Spinal cord (tissue), 10 donors: Measurements from ENCODE around the gene PRR35. TPM values are rescaled to one million over a fixed set of nuclear protein-coding genes. Genes with fewer than 3 reads are reported as not detected.
"Not testable (repeated sequence)": the region's sequence is repeated elsewhere in the genome, so short reads cannot be mapped to it uniquely, and the experiment has no call there.

Experiments used
- DNase-seq, 6 donors: peaks; one replicate each; pipeline versions ENCODE4 v3.0.0 to v3.0.0-alpha.2; 2013 to 2015; ENCODE audit warnings: low spot score in 6 of 6, low read depth in 4 of 6
- H3K27ac ChIP-seq: one replicate; pipeline ENCODE4 v1.5.1; 2013; ENCODE audit warnings: low read depth, low read length, control low read depth
- H3K27me3 ChIP-seq: one replicate; pipeline ENCODE4 v1.6.1; 2013; ENCODE audit warnings: low read length; ENCODE audit not compliant: control insufficient read depth, insufficient read depth
- H3K36me3 ChIP-seq: one replicate; pipeline ENCODE4 v1.6.1; 2013; ENCODE audit warnings: low read length; ENCODE audit not compliant: control insufficient read depth, insufficient read depth
- H3K4me1 ChIP-seq: one replicate; pipeline ENCODE4 v1.6.1; 2013; ENCODE audit warnings: low read length; ENCODE audit not compliant: control insufficient read depth, insufficient read depth
- H3K4me3 ChIP-seq: one replicate; pipeline ENCODE4 v1.5.1; 2013; ENCODE audit warnings: low read depth, low read length, control low read depth
- H3K9me3 ChIP-seq: one replicate; pipeline ENCODE4 v1.6.1; 2013; ENCODE audit warnings: low read length; ENCODE audit not compliant: control insufficient read depth, insufficient read depth
- WGBS: methylation state at CpG from one replicate; pipeline ENCODE4 v1.1.5; 2013; ENCODE audit warnings: missing lambda C conversion rate; ENCODE audit not compliant: insufficient coverage; 5-methylcytosine and 5-hydroxymethylcytosine counted together
- polyA plus RNA-seq, 2 donors: library from polyadenylated mRNA; unstranded; fragments of 120-200 nt; gene quantifications; one replicate each; pipeline ENCODE4 v1.2.1, GENCODE V29; 2013; ENCODE audit not compliant: insufficient read length in 2 of 2
- total RNA-seq, 2 donors: library from RNA; depleted of rRNA in 1 of 2; stranded (reverse); fragments of 120-200 nt in 1 of 2; fragments of >200 nt in 1 of 2; gene quantifications; one replicate each; pipeline versions ENCODE4 v1.2.3 to v1.2.4, GENCODE V29; 2013 to 2014
- donor health status: healthy.

The PRR35 gene
- total and polyA plus RNA-seq, 4 donors: 0.06 to 0.14 TPM; not detected in 2

- Histone ChIP-seq H3K4me1 (peaks cover 40% of the 10 kb centered on the region), H3K27me3 (no peaks in the 10 kb centered on the region), H3K36me3 (peaks cover 64% of the 10 kb centered on the region), H3K27ac (no peak overlapping the region), H3K9me3 (no peaks in the 10 kb centered on the region), H3K4me3 (no peak overlapping the region)
- DNase-seq: no peak
- WGBS: 74% methylated on average over 7 of the region's 18 CpGs
These were observed 34.9 kb downstream of the PRR35 start for GRCh38 chr16:595094-595528.

- Histone ChIP-seq H3K4me3 (no peak overlapping the region), H3K36me3 (peaks cover 72% of the 10 kb centered on the region), H3K4me1 (peaks cover 32% of the 10 kb centered on the region), H3K27me3 (no peaks in the 10 kb centered on the region), H3K9me3 (no peaks in the 10 kb centered on the region), H3K27ac (no peak overlapping the region)
- DNase-seq: no peak
- WGBS: 95% methylated on average over 34 of the region's 34 CpGs
These were observed 35.9 kb downstream of the PRR35 start for GRCh38 chr16:595942-596735.

GRCh38 chr16:596736-597060 lies 36.5 kb downstream of the PRR35 start:
- H3K27me3 ChIP-seq: no peaks in the 10 kb centered on the region
- H3K4me3 ChIP-seq: no peak overlapping the region
- no peak for DNase-seq
- WGBS: 96% methylated on average over 11 of the region's 12 CpGs
- peaks cover 27% of the 10 kb centered on the region for H3K4me1 ChIP-seq
- no peak overlapping the region for H3K27ac ChIP-seq
- H3K36me3 ChIP-seq: peaks cover 77% of the 10 kb centered on the region
- H3K9me3 ChIP-seq: no peaks in the 10 kb centered on the region

DNA sequence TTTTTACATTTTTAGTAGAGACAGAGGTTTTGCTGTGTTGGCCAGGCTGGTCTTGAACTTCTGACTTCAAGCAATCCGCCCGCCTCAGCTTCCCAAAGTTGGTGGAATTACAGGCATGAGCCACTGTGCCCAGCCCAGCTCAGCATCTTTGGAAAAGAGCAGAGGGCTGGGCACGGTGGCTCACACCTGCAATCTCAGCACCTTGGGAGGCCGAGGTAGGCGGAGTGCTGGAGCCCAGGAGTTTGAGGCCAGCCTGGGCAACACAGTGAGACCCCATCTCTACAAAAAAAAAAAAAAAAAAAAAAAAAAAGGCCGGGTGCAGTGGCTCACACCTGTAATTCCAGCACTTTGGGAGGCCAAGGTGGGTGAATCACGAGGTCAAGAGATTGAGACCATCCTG lies 37.5 kb downstream of the PRR35 start:
- peaks cover 69% of the 10 kb centered on the region for H3K36me3 ChIP-seq
- 97% methylated on average over 3 of the region's 7 CpGs for WGBS
- not testable (repeated sequence) for H3K27ac ChIP-seq, DNase-seq, H3K9me3 ChIP-seq, H3K4me3 ChIP-seq, H3K27me3 ChIP-seq
- peaks cover 18% of the 10 kb centered on the region for H3K4me1 ChIP-seq

DNA sequence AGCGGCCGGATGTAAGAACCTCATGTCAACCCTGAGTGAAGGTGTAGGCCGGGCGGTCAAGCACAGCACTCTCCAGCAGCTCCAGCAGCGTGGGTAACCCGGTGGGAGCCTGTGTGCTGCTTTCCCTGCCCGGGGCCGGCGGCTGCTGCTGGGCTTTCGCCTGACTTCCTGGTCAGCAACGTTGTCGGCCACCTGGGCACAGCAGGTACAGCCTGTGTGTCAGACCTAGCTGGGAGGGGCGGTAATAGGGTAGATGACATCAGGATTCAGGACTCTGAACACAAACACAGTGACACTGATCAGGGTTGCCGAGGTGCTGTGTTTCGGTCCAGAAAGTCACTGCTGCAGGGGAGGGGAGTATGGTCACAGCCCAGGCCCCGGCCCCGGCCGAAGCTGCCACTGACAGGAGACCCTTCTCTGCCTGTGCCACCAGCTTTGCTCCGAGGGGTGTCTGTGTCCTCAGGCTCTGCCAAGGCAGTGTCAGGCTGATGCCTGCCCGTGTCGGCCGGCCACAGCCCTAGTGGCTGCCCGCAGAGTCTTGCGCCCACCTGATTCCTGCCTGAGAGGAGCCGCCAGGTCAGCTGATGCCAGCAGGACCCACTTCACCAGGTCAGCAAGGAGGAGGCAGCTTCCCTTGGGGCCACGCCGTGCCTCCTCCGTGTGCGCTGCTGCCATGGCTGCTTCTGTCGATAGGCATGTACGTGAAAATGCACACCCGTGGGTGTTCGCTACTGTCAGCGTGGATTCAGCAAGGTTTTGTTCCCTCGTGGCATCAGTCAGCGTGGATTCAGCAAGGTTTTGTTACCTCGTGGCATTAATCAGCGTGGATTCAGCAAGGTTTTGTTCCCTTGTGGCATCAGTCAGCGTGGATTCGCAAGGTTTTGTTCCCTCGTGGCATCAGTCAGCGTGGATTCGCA lies 38.9 kb downstream of the PRR35 start:
- Histone ChIP-seq H3K9me3 (no peaks in the 10 kb centered on the region), H3K36me3 (peaks cover 57% of the 10 kb centered on the region), H3K27ac (no peak overlapping the region), H3K27me3 (no peaks in the 10 kb centered on the region), H3K4me1 (peaks cover 3% of the 10 kb centered on the region), H3K4me3 (no peak overlapping the region)
- DNase-seq: no peak
- WGBS: 96% methylated on average over 35 of the region's 43 CpGs

GRCh38 chr16:600781-601180 lies 40.6 kb downstream of the PRR35 start:
- Histone ChIP-seq H3K27me3 (no peaks in the 10 kb centered on the region), H3K27ac (no peak overlapping the region), H3K4me1 (no peaks in the 10 kb centered on the region), H3K9me3 (peaks cover 3% of the 10 kb centered on the region), H3K4me3 (no peak overlapping the region), H3K36me3 (peaks cover 55% of the 10 kb centered on the region)
- WGBS: 74% methylated on average over 3 of the region's 7 CpGs
- no peak for DNase-seq

DNA sequence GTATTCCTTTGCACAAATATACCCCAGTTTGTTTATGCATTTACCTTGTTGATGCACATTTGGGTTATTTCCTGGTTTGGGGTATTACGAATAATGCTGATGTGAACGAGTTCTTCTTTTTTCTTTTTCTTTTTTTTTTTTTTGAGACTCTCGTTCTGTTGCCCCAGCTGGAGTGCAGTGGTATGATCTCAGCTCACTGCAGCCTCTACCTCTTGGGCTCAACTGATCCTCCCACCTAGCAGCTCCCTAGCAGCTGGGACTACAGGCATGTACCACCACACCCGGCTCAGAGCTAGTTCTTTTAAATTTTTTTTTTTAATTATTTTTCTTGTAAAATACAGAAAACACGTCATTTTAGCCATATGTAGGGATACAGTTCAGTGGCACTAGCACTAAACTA lies 43.7 kb downstream of the PRR35 start:
- Histone ChIP-seq H3K4me1 (no peaks in the 10 kb centered on the region), H3K36me3 (peaks cover 44% of the 10 kb centered on the region), H3K4me3 (no peak overlapping the region), H3K27me3 (no peaks in the 10 kb centered on the region), H3K27ac (no peak overlapping the region), H3K9me3 (peaks cover 3% of the 10 kb centered on the region)
- no peak for DNase-seq
- WGBS: 100% methylated on average over 1 of the region's 5 CpGs

- WGBS: 97% methylated on average over 19 of the region's 22 CpGs
- peaks cover 21% of the 10 kb centered on the region for H3K4me1 ChIP-seq
These were observed 46.6 kb downstream of the PRR35 start for GRCh38 chr16:606656-607307.

DNA sequence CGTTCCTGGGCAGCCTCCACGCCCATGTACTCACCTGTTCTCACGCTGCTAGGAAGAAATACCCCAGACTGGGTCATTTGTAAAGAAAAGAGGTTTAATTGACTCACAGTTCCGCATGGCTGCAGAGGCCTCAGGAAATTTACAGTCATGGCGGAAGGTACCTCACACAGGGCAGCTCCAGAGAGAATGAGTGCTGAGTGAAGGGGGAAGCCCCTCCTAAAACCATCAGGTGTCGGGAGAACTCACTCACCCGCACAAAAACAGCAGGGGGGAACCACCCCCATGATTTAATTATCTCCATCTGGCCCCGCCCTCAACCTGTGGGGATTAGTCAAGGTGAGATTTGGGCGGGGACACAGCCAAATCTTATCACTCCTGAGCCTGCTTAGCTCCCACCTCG lies 47.8 kb downstream of the PRR35 start:
- Histone ChIP-seq H3K4me1 (peaks cover 21% of the 10 kb centered on the region), H3K36me3 (peaks cover 36% of the 10 kb centered on the region), H3K9me3 (peaks cover 3% of the 10 kb centered on the region), H3K27me3 (no peaks in the 10 kb centered on the region), H3K27ac (no peak overlapping the region), H3K4me3 (no peak overlapping the region)
- WGBS: 76% methylated on average over 5 of the region's 10 CpGs
- no peak for DNase-seq

More at GRCh38 chr16:606656-607307, 46.6 kb downstream of the PRR35 start:
- Histone ChIP-seq H3K27me3 (no peaks in the 10 kb centered on the region), H3K9me3 (peaks cover 3% of the 10 kb centered on the region), H3K36me3 (peaks cover 36% of the 10 kb centered on the region), H3K27ac (no peak overlapping the region), H3K4me3 (no peak overlapping the region)
- no peak for DNase-seq
